Measurements from ENCODE around the gene TTC27. TPM values are rescaled to one million over a fixed set of nuclear protein-coding genes. Genes with fewer than 3 reads are reported as not detected.

TTC27 gene
- total RNA-seq, 4 donors from 2014 or later: 10.7 to 14.3 (median 12.4) TPM

DNA sequence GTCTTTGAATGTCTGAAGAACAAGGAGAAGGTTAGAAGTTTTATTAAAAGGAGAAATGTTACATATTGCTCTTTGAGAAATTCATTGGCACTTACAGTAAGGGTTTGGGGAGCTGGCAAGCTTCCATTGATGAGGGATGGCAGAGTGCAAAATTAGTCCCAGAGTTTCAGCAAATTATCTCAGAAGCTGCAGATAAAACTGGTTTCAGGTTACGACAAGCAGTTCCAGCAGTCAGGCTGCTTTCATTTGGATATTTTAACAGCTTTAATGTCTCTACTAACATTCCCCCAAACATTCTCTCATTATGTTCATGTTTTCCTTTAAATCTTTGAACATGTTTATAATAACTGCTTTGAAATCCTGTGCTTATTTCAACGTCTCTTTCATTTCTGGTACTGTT, 153.1 kb downstream of the TTC27 start:
- Histone ChIP-seq H3K9me3 (peaks cover 0 to 8% (median 0%) of the 10 kb centered on the region in 3 donors), H3K4me1 (peaks cover 14 to 19% of the 10 kb centered on the region in 2 donors), H3K27ac (no peak overlapping the region), H3K27me3 (no peaks in the 10 kb centered on the region), H3K36me3 (peaks cover 0 to 8% of the 10 kb centered on the region in 2 donors), H3K4me3 (no peak overlapping the region)
- ATAC-seq: no peak
- DNase-seq: no peak
- in situ Hi-C loops (cut with MboI; ENCODE audit: low sequenced_read_pairs in 4 of 4) (loop anchor here in 2 of 4 donors (10.0 to 25.0 kb wide), 3 partner anchors 164 to 806 kb away; partner anchors contain the start of genes FAM98A (in 1 of the 2) and LTBP1 (in 1 of the 2)), intact Hi-C loops (cut with DNase I; ENCODE audit: low total_unique reads) (no loop called here)
- TF ChIP-seq POLR2A (IDR thresholded peaks at IDR 0.05): no peak
- TF ChIP-seq, protein P1, sequence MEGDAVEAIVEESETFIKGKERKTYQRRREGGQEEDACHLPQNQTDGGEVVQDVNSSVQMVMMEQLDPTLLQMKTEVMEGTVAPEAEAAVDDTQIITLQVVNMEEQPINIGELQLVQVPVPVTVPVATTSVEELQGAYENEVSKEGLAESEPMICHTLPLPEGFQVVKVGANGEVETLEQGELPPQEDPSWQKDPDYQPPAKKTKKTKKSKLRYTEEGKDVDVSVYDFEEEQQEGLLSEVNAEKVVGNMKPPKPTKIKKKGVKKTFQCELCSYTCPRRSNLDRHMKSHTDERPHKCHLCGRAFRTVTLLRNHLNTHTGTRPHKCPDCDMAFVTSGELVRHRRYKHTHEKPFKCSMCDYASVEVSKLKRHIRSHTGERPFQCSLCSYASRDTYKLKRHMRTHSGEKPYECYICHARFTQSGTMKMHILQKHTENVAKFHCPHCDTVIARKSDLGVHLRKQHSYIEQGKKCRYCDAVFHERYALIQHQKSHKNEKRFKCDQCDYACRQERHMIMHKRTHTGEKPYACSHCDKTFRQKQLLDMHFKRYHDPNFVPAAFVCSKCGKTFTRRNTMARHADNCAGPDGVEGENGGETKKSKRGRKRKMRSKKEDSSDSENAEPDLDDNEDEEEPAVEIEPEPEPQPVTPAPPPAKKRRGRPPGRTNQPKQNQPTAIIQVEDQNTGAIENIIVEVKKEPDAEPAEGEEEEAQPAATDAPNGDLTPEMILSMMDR (IDR thresholded peaks at IDR 0.05 in 4 of 5, conservative IDR thresholded peaks at IDR 0.05 in 1 of 5): no peak

DNA sequence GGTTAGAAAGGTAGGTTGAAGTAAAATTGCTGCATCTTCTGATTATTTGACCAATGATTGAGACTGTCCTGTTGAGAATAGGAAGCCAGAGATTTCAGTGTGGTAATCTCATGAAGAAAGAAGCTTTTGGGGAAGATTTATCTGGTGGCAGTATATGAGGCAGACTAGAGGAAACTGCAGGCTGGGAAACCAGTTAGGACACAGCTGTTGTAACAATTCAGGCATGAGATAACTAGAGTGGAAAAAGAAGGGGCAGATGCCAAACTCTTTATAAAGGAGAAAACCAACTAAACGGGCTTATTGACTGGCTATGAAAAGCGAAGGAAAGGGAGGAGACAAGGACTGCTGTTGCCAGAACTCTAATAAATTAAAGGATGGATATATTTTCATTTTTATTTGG, 155.6 kb downstream of the TTC27 start:
- Histone ChIP-seq H3K9me3 (peaks cover 0 to 8% (median 0%) of the 10 kb centered on the region in 3 donors), H3K36me3 (peaks cover 0 to 8% of the 10 kb centered on the region in 2 donors), H3K27ac (peak overlapping the region in 3 of 4 donors; percentile 7 to 46 (median 24)), H3K4me3 (no peak overlapping the region), H3K27me3 (no peaks in the 10 kb centered on the region), H3K4me1 (peaks cover 22 to 29% of the 10 kb centered on the region in 2 donors)
- in situ Hi-C loops (cut with MboI; ENCODE audit: low sequenced_read_pairs in 4 of 4): loop anchor here in 2 of 4 donors (10.0 to 25.0 kb wide), 3 partner anchors 161 to 804 kb away; partner anchors contain the start of genes FAM98A (in 1 of the 2) and LTBP1 (in 1 of the 2)
- no peak for DNase-seq
- intact Hi-C loops (cut with DNase I; ENCODE audit: low total_unique reads): no loop called here
- no peak for TF ChIP-seq POLR2A (IDR thresholded peaks at IDR 0.05)
- TF ChIP-seq, protein P1 (IDR thresholded peaks at IDR 0.05 in 4 of 5, conservative IDR thresholded peaks at IDR 0.05 in 1 of 5): no peak
- ATAC-seq: no peak

GRCh38 chr2:32783933-32784332, 156.1 kb downstream of the TTC27 start:
- no peak overlapping the region for H3K4me3 ChIP-seq
- H3K9me3 ChIP-seq: peaks cover 0 to 8% (median 0%) of the 10 kb centered on the region in 3 donors
- ATAC-seq: peak in 1 of 2 donors; percentile 42
- DNase-seq: no peak
- H3K27ac ChIP-seq: peak overlapping the region in 3 of 4 donors; percentile 24 to 46 (median 41)
- intact Hi-C loops (cut with DNase I; ENCODE audit: low total_unique reads): no loop called here
- H3K4me1 ChIP-seq: peaks cover 22 to 29% of the 10 kb centered on the region in 2 donors
- no peaks in the 10 kb centered on the region for H3K27me3 ChIP-seq
- TF ChIP-seq POLR2A (IDR thresholded peaks at IDR 0.05): no peak
- TF ChIP-seq, protein P1 (IDR thresholded peaks at IDR 0.05 in 4 of 5, conservative IDR thresholded peaks at IDR 0.05 in 1 of 5): no peak
- in situ Hi-C loops (cut with MboI; ENCODE audit: low sequenced_read_pairs in 4 of 4): loop anchor here in 2 of 4 donors (10.0 to 25.0 kb wide), 3 partner anchors 161 to 803 kb away; partner anchors contain the start of genes FAM98A (in 1 of the 2) and LTBP1 (in 1 of the 2)
- H3K36me3 ChIP-seq: peaks cover 0 to 8% of the 10 kb centered on the region in 2 donors

DNA sequence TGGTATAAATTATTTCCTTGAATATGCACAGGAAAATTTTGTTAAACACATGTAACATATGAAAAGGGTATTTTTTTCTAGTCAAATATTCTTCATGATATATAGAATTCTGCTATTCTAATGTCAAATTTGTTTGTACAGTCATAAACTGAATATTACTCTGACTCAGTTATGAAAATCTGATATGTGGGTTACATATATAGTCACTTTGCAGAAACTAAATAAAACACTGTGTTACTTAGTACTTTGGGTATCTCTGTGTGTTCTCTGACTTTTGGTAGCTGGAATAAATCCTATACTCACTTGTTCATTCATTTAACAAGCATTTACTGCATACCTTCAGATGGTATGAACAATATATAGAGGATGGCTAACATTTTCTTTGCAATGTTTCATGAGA, 159.4 kb downstream of the TTC27 start:
- H3K27me3 ChIP-seq: no peaks in the 10 kb centered on the region
- no peaks in the 10 kb centered on the region for H3K36me3 ChIP-seq
- peaks cover 22 to 29% of the 10 kb centered on the region in 2 donors for H3K4me1 ChIP-seq
- DNase-seq (no peak), ATAC-seq (no peak)
- H3K27ac ChIP-seq: no peak overlapping the region
- no peaks in the 10 kb centered on the region for H3K9me3 ChIP-seq
- TF ChIP-seq, protein P1 (IDR thresholded peaks at IDR 0.05 in 4 of 5, conservative IDR thresholded peaks at IDR 0.05 in 1 of 5): no peak
- TF ChIP-seq POLR2A (IDR thresholded peaks at IDR 0.05): no peak
- H3K4me3 ChIP-seq: no peak overlapping the region
- intact Hi-C loops (cut with DNase I; ENCODE audit: low total_unique reads) (no loop called here), in situ Hi-C loops (cut with MboI; ENCODE audit: low sequenced_read_pairs in 4 of 4) (loop anchor here in 2 of 4 donors (10.0 to 25.0 kb wide), 3 partner anchors 158 to 800 kb away; partner anchors contain the start of genes FAM98A (in 1 of the 2) and LTBP1 (in 1 of the 2))

Measured in gastrocnemius medialis (tissue), 4 donors.